ENCODE data around the gene ARHGAP42.

DNA sequence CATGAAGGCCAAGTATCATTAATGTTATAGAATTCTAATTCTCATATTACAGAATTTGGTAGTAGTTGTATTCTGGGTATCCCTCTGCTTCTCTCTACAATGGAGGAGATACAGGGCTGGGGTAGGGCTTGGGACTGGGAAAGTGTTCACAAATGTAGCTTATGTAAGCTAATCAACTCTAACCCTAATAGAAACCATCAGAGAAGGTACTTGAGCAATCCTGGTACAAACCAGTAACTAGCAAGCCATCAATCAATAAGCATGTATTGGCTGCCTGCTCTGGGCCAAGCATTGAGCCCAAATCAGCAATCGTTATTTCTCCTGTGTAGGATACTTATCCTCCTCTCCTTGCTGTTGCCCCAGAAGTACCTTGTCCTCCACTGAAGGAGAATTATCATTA, 268.2 kb downstream of the ARHGAP42 start:
- TF ChIP-seq, protein P1, sequence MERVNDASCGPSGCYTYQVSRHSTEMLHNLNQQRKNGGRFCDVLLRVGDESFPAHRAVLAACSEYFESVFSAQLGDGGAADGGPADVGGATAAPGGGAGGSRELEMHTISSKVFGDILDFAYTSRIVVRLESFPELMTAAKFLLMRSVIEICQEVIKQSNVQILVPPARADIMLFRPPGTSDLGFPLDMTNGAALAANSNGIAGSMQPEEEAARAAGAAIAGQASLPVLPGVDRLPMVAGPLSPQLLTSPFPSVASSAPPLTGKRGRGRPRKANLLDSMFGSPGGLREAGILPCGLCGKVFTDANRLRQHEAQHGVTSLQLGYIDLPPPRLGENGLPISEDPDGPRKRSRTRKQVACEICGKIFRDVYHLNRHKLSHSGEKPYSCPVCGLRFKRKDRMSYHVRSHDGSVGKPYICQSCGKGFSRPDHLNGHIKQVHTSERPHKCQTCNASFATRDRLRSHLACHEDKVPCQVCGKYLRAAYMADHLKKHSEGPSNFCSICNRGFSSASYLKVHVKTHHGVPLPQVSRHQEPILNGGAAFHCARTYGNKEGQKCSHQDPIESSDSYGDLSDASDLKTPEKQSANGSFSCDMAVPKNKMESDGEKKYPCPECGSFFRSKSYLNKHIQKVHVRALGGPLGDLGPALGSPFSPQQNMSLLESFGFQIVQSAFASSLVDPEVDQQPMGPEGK (CRISPR knock-in tag; IDR thresholded peaks at IDR 0.05; ENCODE audit: borderline replicate concordance) = no peak
- TF ChIP-seq OSR1 (CRISPR knock-in tag; IDR thresholded peaks at IDR 0.05) = no peak
- no peak for TF ChIP-seq ZFP30 (CRISPR knock-in tag; IDR thresholded peaks at IDR 0.05)
- no peak for TF ChIP-seq RARB (CRISPR knock-in tag; IDR thresholded peaks at IDR 0.05)
- no peak for TF ChIP-seq PPARA (CRISPR knock-in tag; IDR thresholded peaks at IDR 0.05; ENCODE audit: borderline replicate concordance)
- TF ChIP-seq, protein P2, sequence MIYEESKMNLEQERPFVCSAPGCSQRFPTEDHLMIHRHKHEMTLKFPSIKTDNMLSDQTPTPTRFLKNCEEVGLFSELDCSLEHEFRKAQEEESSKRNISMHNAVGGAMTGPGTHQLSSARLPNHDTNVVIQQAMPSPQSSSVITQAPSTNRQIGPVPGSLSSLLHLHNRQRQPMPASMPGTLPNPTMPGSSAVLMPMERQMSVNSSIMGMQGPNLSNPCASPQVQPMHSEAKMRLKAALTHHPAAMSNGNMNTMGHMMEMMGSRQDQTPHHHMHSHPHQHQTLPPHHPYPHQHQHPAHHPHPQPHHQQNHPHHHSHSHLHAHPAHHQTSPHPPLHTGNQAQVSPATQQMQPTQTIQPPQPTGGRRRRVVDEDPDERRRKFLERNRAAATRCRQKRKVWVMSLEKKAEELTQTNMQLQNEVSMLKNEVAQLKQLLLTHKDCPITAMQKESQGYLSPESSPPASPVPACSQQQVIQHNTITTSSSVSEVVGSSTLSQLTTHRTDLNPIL (CRISPR knock-in tag; IDR thresholded peaks at IDR 0.05; ENCODE audit: low read depth) = no peak
